ENCODE measurements around the gene TMEM82.

- TF ChIP-seq TCF12 (IDR thresholded peaks at IDR 0.05; ENCODE audit: low read depth) = no peak
- TF ChIP-seq EP300 (IDR thresholded peaks at IDR 0.05; ENCODE audit: borderline replicate concordance) = no peak
- TF ChIP-seq YY1 (IDR thresholded peaks at IDR 0.05; ENCODE audit: low read depth) = no peak
- TF ChIP-seq CREB1 (IDR thresholded peaks at IDR 0.05; ENCODE audit: low read depth) = no peak
- TF ChIP-seq RAD21 (IDR thresholded peaks at IDR 0.05; ENCODE audit: low read depth) = no peak
- no peak for TF ChIP-seq ZBTB7A (IDR thresholded peaks at IDR 0.05; ENCODE audit: low read depth)
- no peak for TF ChIP-seq EGR1 (IDR thresholded peaks at IDR 0.05)
- TF ChIP-seq, protein P1, sequence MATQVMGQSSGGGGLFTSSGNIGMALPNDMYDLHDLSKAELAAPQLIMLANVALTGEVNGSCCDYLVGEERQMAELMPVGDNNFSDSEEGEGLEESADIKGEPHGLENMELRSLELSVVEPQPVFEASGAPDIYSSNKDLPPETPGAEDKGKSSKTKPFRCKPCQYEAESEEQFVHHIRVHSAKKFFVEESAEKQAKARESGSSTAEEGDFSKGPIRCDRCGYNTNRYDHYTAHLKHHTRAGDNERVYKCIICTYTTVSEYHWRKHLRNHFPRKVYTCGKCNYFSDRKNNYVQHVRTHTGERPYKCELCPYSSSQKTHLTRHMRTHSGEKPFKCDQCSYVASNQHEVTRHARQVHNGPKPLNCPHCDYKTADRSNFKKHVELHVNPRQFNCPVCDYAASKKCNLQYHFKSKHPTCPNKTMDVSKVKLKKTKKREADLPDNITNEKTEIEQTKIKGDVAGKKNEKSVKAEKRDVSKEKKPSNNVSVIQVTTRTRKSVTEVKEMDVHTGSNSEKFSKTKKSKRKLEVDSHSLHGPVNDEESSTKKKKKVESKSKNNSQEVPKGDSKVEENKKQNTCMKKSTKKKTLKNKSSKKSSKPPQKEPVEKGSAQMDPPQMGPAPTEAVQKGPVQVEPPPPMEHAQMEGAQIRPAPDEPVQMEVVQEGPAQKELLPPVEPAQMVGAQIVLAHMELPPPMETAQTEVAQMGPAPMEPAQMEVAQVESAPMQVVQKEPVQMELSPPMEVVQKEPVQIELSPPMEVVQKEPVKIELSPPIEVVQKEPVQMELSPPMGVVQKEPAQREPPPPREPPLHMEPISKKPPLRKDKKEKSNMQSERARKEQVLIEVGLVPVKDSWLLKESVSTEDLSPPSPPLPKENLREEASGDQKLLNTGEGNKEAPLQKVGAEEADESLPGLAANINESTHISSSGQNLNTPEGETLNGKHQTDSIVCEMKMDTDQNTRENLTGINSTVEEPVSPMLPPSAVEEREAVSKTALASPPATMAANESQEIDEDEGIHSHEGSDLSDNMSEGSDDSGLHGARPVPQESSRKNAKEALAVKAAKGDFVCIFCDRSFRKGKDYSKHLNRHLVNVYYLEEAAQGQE (IDR thresholded peaks at IDR 0.05; ENCODE audit: low read depth) = no peak
- no peak for TF ChIP-seq USF1 (IDR thresholded peaks at IDR 0.05)
- TF ChIP-seq TAF1 (IDR thresholded peaks at IDR 0.05; ENCODE audit: low read depth) = no peak
Measured at GRCh38 chr1:15739745-15740144, 2.6 kb upstream of the TMEM82 start.
